Suprapubic skin (tissue), 4 donors: ENCODE measurements around the gene ASIC2.

Source experiments
- EP300 ChIP-seq: sonication (generic); formaldehyde crosslinking; IDR thresholded peaks from one replicate; pipeline ENCODE4 v1.6.1; 2017; ENCODE audit warnings: antibody characterized with exemption
- POLR2A ChIP-seq, 2 donors: fragments of 450-650 bp; IDR thresholded peaks; one replicate each; pipeline ENCODE4 v1.6.1; 2017; ENCODE audit warnings: antibody characterized with exemption in 2 of 2, mild to moderate bottlenecking in 2 of 2, moderate library complexity in 2 of 2
- POLR2AphosphoS5 ChIP-seq, 3 donors: sonication (generic); formaldehyde crosslinking; IDR thresholded peaks; one replicate each; pipeline ENCODE4 v1.6.1; 2017; ENCODE audit warnings: antibody characterized with exemption in 3 of 3
- TF ChIP-seq, protein P1 (sequence below), 2 donors: fragments of 200-600 bp in 1 of 2; fragments of 450-650 bp in 1 of 2; sonication (generic) in 1 of 2; IDR thresholded peaks; one replicate each; pipeline ENCODE4 v1.5.1; 2016 to 2019; ENCODE audit warnings: antibody characterized with exemption in 2 of 2, mild to moderate bottlenecking in 1 of 2, moderate library complexity in 1 of 2

- TF ChIP-seq POLR2A (IDR thresholded peaks at IDR 0.05) (no peak), POLR2AphosphoS5 (IDR thresholded peaks at IDR 0.05) (no peak), EP300 (no peak)
- TF ChIP-seq, protein P1, sequence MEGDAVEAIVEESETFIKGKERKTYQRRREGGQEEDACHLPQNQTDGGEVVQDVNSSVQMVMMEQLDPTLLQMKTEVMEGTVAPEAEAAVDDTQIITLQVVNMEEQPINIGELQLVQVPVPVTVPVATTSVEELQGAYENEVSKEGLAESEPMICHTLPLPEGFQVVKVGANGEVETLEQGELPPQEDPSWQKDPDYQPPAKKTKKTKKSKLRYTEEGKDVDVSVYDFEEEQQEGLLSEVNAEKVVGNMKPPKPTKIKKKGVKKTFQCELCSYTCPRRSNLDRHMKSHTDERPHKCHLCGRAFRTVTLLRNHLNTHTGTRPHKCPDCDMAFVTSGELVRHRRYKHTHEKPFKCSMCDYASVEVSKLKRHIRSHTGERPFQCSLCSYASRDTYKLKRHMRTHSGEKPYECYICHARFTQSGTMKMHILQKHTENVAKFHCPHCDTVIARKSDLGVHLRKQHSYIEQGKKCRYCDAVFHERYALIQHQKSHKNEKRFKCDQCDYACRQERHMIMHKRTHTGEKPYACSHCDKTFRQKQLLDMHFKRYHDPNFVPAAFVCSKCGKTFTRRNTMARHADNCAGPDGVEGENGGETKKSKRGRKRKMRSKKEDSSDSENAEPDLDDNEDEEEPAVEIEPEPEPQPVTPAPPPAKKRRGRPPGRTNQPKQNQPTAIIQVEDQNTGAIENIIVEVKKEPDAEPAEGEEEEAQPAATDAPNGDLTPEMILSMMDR (IDR thresholded peaks at IDR 0.05) = no peak
Measured at GRCh38 chr17:33291248-33292200, 1.6 kb downstream of the ASIC2 start.
